ENCODE results near the gene PDE4B. TPM values are rescaled to one million over a fixed set of nuclear protein-coding genes. Genes with fewer than 3 reads are reported as not detected.

The PDE4B gene
- total RNA-seq, 1 donor: 2.3 TPM

GRCh38 chr1:66271904-66272254 is 479.2 kb downstream of the PDE4B start:
- TF ChIP-seq CTCF (IDR thresholded peaks at IDR 0.05; ENCODE audit: insufficient read depth, low read length): no peak
- DNase-seq (ENCODE audit: low read depth): peak; percentile 60
- H3K4me3 ChIP-seq (ENCODE audit: low read depth, low read length): peak overlapping the region; percentile 29

- no peak for DNase-seq (ENCODE audit: low read depth)
- no peak overlapping the region for H3K4me3 ChIP-seq (ENCODE audit: low read depth, low read length)
- TF ChIP-seq CTCF (IDR thresholded peaks at IDR 0.05; ENCODE audit: insufficient read depth, low read length): no peak
Measured at GRCh38 chr1:66273656-66274055, 481.0 kb downstream of the PDE4B start.

- TF ChIP-seq CTCF (IDR thresholded peaks at IDR 0.05; ENCODE audit: insufficient read depth, low read length): no peak
- no peak overlapping the region for H3K4me3 ChIP-seq (ENCODE audit: low read depth, low read length)
- DNase-seq (ENCODE audit: low read depth): peak; percentile 47
Measured at GRCh38 chr1:66274634-66275033, 481.9 kb downstream of the PDE4B start.

GRCh38 chr1:66275083-66275482 is 482.4 kb downstream of the PDE4B start:
- H3K4me3 ChIP-seq (ENCODE audit: low read depth, low read length): no peak overlapping the region
- DNase-seq (ENCODE audit: low read depth): no peak
- TF ChIP-seq CTCF (IDR thresholded peaks at IDR 0.05; ENCODE audit: insufficient read depth, low read length): no peak

GRCh38 chr1:66275601-66276023 is 482.9 kb downstream of the PDE4B start:
- DNase-seq (ENCODE audit: low read depth): no peak
- TF ChIP-seq CTCF (IDR thresholded peaks at IDR 0.05; ENCODE audit: insufficient read depth, low read length): no peak
- H3K4me3 ChIP-seq (ENCODE audit: low read depth, low read length): no peak overlapping the region

GRCh38 chr1:66276218-66276617 is 483.5 kb downstream of the PDE4B start:
- no peak overlapping the region for H3K4me3 ChIP-seq (ENCODE audit: low read depth, low read length)
- no peak for TF ChIP-seq CTCF (IDR thresholded peaks at IDR 0.05; ENCODE audit: insufficient read depth, low read length)
- no peak for DNase-seq (ENCODE audit: low read depth)

GRCh38 chr1:66278260-66279021 is 485.7 kb downstream of the PDE4B start:
- DNase-seq (ENCODE audit: low read depth): no peak
- TF ChIP-seq CTCF (IDR thresholded peaks at IDR 0.05; ENCODE audit: insufficient read depth, low read length): no peak
- no peak overlapping the region for H3K4me3 ChIP-seq (ENCODE audit: low read depth, low read length)
